Panc1 (cell line): ENCODE data around the gene MGAT5. TPM values are rescaled to one million over a fixed set of nuclear protein-coding genes. Genes with fewer than 3 reads are reported as not detected.

Experiments
- ATAC-seq: fragments of 200-7000 bp; cut with Tn5 transposase; 2 replicates; pipeline ENCODE4 v1.9.1; 2020; ENCODE audit warnings: mild to moderate bottlenecking, moderate library complexity
- BruUV-seq: library from RNA; stranded (reverse); fragments of 400-500 nt; replicated peaks from 2 replicates; lab custom pipeline; 2021; lab: Mats Ljungman, UMichigan
- CTCF ChIA-PET: fragments of 300-600 bp; sonication (Branson Sonifier 250); formaldehyde crosslinking; loops from one replicate; lab custom pipeline; 2022; ENCODE audit warnings: antibody characterized with exemption; lab: Charles Lee
- POLR2A ChIA-PET: fragments of 300-600 bp; sonication (Branson Sonifier 250); formaldehyde crosslinking; loops from one replicate; lab custom pipeline; 2022; ENCODE audit warnings: antibody characterized with exemption; lab: Charles Lee
- DNase-seq: peaks from one replicate; pipeline ENCODE4 v3.0.0-alpha.2; 2010; ENCODE audit warnings: low read depth, low spot score
- H3K27ac ChIP-seq: 2 replicates; pipeline ENCODE4 v1.5.1; 2011; ENCODE audit warnings: mild to moderate bottlenecking, low read length, inconsistent platforms
- H3K27me3 ChIP-seq: fragments of 200-500 bp; sonication (Bioruptor generic); 2 replicates; pipeline ENCODE4 v1.6.0; 2014; ENCODE audit warnings: low read length, inconsistent platforms; ENCODE audit not compliant: control insufficient read depth, insufficient read depth
- H3K36me3 ChIP-seq: fragments of 200-500 bp; sonication (Bioruptor generic); 2 replicates; pipeline ENCODE4 v1.5.1; 2014; ENCODE audit warnings: inconsistent platforms, mild to moderate bottlenecking, low read length, moderate library complexity; ENCODE audit not compliant: control insufficient read depth, insufficient read depth
- H3K4me1 ChIP-seq: 2 replicates; pipeline ENCODE4 v1.5.1; 2011; ENCODE audit warnings: inconsistent platforms, mild to moderate bottlenecking, low read length, moderate library complexity; ENCODE audit not compliant: control insufficient read depth, insufficient read depth
- H3K4me3 ChIP-seq, 2 experiments: 2 replicates each; pipeline ENCODE4 v1.5.1; 2011 to 2012; ENCODE audit warnings: low read depth in 2 of 2, low read length in 2 of 2, mild to moderate bottlenecking in 2 of 2, inconsistent platforms in 1 of 2, moderate library complexity in 1 of 2
- H3K9me3 ChIP-seq: fragments of 200-500 bp; sonication (Bioruptor generic); 2 replicates; pipeline ENCODE4 v1.5.1; 2014; ENCODE audit warnings: low read depth, mild to moderate bottlenecking, inconsistent platforms, low read length, moderate library complexity; ENCODE audit not compliant: control insufficient read depth, insufficient read depth
- POLR2AphosphoS5 ChIP-seq: IDR thresholded peaks from 2 replicates; pipeline ENCODE4 v1.6.1; 2012; ENCODE audit warnings: mild to moderate bottlenecking, low read depth, low read length, moderate library complexity
- REST ChIP-seq, 2 experiments: IDR thresholded peaks; 2 replicates each; pipeline ENCODE4 v1.6.1; 2011 to 2012; ENCODE audit warnings: low read depth in 2 of 2, control low read depth in 1 of 2, low read length in 1 of 2, mild to moderate bottlenecking in 1 of 2, moderate library complexity in 1 of 2; ENCODE audit not compliant: insufficient read depth in 1 of 2
- SIN3A ChIP-seq: IDR thresholded peaks from 2 replicates; pipeline ENCODE4 v1.6.1; 2012; ENCODE audit warnings: low read depth, mild to moderate bottlenecking, low read length, moderate library complexity, borderline replicate concordance; ENCODE audit not compliant: insufficient read depth
- TCF7L2 ChIP-seq: IDR thresholded peaks from 2 replicates; pipeline ENCODE4 v1.6.1; 2011; ENCODE audit warnings: mild to moderate bottlenecking, low read depth, low read length, inconsistent platforms
- in situ Hi-C: cut with HindIII; loops from 2 replicates; pipeline ENCODE4 v1.10.0; 2016; ENCODE audit warnings: low sequenced_read_pairs, low pct_unique_long_range_greater_than_20kb
- intact Hi-C: fragments of 100-400 bp; cut with micrococcal nuclease; formaldehyde crosslinking; loops from one replicate; pipeline ENCODE4 v1.10.0; 2022; ENCODE audit not compliant: unreplicated experiment
- total RNA-seq: library from RNA; stranded (reverse); gene quantifications from one replicate; pipeline ENCODE4 v1.2.1, GENCODE V29; 2021; ENCODE audit not compliant: unreplicated experiment
- TF ChIP-seq, protein P1 (sequence below): fragments of 450-650 bp; IDR thresholded peaks from 2 replicates; pipeline ENCODE4 v1.5.1; 2017; ENCODE audit warnings: mild to moderate bottlenecking

MGAT5 gene
- total RNA-seq, 1 experiment from 2014 or later: 22.1 TPM

GRCh38 chr2:134416018-134416417 is 162.1 kb downstream of the MGAT5 start:
- TF ChIP-seq SIN3A (no peak), POLR2AphosphoS5 (no peak), TCF7L2 (no peak), REST (IDR thresholded peaks at IDR 0.05; ENCODE audit: insufficient read depth in 1 of 2, low read depth in 2 of 2, low read length in 1 of 2) (no peak)
- TF ChIP-seq, protein P1, sequence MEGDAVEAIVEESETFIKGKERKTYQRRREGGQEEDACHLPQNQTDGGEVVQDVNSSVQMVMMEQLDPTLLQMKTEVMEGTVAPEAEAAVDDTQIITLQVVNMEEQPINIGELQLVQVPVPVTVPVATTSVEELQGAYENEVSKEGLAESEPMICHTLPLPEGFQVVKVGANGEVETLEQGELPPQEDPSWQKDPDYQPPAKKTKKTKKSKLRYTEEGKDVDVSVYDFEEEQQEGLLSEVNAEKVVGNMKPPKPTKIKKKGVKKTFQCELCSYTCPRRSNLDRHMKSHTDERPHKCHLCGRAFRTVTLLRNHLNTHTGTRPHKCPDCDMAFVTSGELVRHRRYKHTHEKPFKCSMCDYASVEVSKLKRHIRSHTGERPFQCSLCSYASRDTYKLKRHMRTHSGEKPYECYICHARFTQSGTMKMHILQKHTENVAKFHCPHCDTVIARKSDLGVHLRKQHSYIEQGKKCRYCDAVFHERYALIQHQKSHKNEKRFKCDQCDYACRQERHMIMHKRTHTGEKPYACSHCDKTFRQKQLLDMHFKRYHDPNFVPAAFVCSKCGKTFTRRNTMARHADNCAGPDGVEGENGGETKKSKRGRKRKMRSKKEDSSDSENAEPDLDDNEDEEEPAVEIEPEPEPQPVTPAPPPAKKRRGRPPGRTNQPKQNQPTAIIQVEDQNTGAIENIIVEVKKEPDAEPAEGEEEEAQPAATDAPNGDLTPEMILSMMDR: no peak
- DNase-seq (no peak), ATAC-seq (no peak)
- in situ Hi-C loops (no loop called here), intact Hi-C loops (loop anchor here (10.0 kb wide), 1 partner anchor 531 kb away; no protein-coding TSS in a partner anchor)
- BruUV-seq: no TSS peak
- CTCF ChIA-PET: interaction anchor here (0.6 kb wide), 1 partner anchor 40 kb away, joined by 4 read pairs; no protein-coding TSS in a partner anchor
- H3K27ac ChIP-seq: no peak overlapping the region
- H3K9me3 ChIP-seq: no peaks in the 10 kb centered on the region
- POLR2A ChIA-PET: no interaction called here
- no peaks in the 10 kb centered on the region for H3K4me1 ChIP-seq
- no peaks in the 10 kb centered on the region for H3K27me3 ChIP-seq
- H3K4me3 ChIP-seq: no peak overlapping the region
- H3K36me3 ChIP-seq: no peaks in the 10 kb centered on the region

- CTCF ChIA-PET: interaction anchor here (0.6 kb wide), 1 partner anchor 41 kb away, joined by 4 read pairs; no protein-coding TSS in a partner anchor
- BruUV-seq: no TSS peak
- H3K36me3 ChIP-seq: no peaks in the 10 kb centered on the region
- POLR2A ChIA-PET: no interaction called here
- in situ Hi-C loops (no loop called here), intact Hi-C loops (loop anchor here (10.0 kb wide), 1 partner anchor 532 kb away; no protein-coding TSS in a partner anchor)
- TF ChIP-seq POLR2AphosphoS5 (no peak), REST (IDR thresholded peaks at IDR 0.05; ENCODE audit: insufficient read depth in 1 of 2, low read depth in 2 of 2, low read length in 1 of 2) (no peak), TCF7L2 (no peak), SIN3A (no peak)
- TF ChIP-seq, protein P1: no peak
- no peak for ATAC-seq
- H3K27ac ChIP-seq: no peak overlapping the region
- H3K4me3 ChIP-seq: no peak overlapping the region
- H3K4me1 ChIP-seq: no peaks in the 10 kb centered on the region
- no peaks in the 10 kb centered on the region for H3K27me3 ChIP-seq
- H3K9me3 ChIP-seq: no peaks in the 10 kb centered on the region
- no peak for DNase-seq
Observed at GRCh38 chr2:134416637-134417036, 162.8 kb downstream of the MGAT5 start.
